ENCODE measurements around the gene PCCB.
"Not testable (repeated sequence)": the region's sequence is repeated elsewhere in the genome, so short reads cannot be mapped to it uniquely, and the experiment has no call there.

Gene PCCB

GRCh38 chr3:136262559-136262958, 12.4 kb downstream of the PCCB start:
- DNase-seq (ENCODE audit: low read depth, low spot score): no peak

- DNase-seq (ENCODE audit: low read depth, low spot score): no peak
Measured at GRCh38 chr3:136263251-136263650, 13.1 kb downstream of the PCCB start.

GRCh38 chr3:136266468-136267125, 16.5 kb downstream of the PCCB start:
- DNase-seq (ENCODE audit: low read depth, low spot score): not testable (repeated sequence)

- DNase-seq (ENCODE audit: low read depth, low spot score): no peak
Measured at GRCh38 chr3:136267235-136267634, 17.1 kb downstream of the PCCB start.

GRCh38 chr3:136270179-136270578, 20.0 kb downstream of the PCCB start:
- no peak for DNase-seq (ENCODE audit: low read depth, low spot score)

- DNase-seq (ENCODE audit: low read depth, low spot score): not testable (repeated sequence)
Measured at GRCh38 chr3:136271626-136272025, 21.5 kb downstream of the PCCB start.

GRCh38 chr3:136276049-136276755, 26.1 kb downstream of the PCCB start:
- peak; percentile 14 for DNase-seq (ENCODE audit: low read depth, low spot score)

- DNase-seq (ENCODE audit: low read depth, low spot score): no peak
Measured at GRCh38 chr3:136277115-136277514, 27.0 kb downstream of the PCCB start.

- peak; percentile 92 for DNase-seq (ENCODE audit: low read depth, low spot score)
Measured at GRCh38 chr3:136277634-136278033, 27.5 kb downstream of the PCCB start.

GRCh38 chr3:136279092-136279491, 29.0 kb downstream of the PCCB start:
- DNase-seq (ENCODE audit: low read depth, low spot score): no peak

GRCh38 chr3:136280961-136281360, 30.8 kb downstream of the PCCB start:
- no peak for DNase-seq (ENCODE audit: low read depth, low spot score)

GRCh38 chr3:136281966-136282520, 31.9 kb downstream of the PCCB start:
- no peak for DNase-seq (ENCODE audit: low read depth, low spot score)

- DNase-seq (ENCODE audit: low read depth, low spot score): no peak
Measured at GRCh38 chr3:136283627-136284026, 33.5 kb downstream of the PCCB start.

GRCh38 chr3:136291302-136291701, 41.2 kb downstream of the PCCB start:
- no peak for DNase-seq (ENCODE audit: low read depth, low spot score)

GRCh38 chr3:136292500-136292899, 42.4 kb downstream of the PCCB start:
- no peak for DNase-seq (ENCODE audit: low read depth, low spot score)

- DNase-seq (ENCODE audit: low read depth, low spot score): no peak
Measured at GRCh38 chr3:136293279-136293678, 43.1 kb downstream of the PCCB start.

- no peak for DNase-seq (ENCODE audit: low read depth, low spot score)
Measured at GRCh38 chr3:136294176-136294575, 44.0 kb downstream of the PCCB start.

- DNase-seq (ENCODE audit: low read depth, low spot score): peak; percentile 6
Measured at GRCh38 chr3:136296960-136297359, 46.8 kb downstream of the PCCB start.

- no peak for DNase-seq (ENCODE audit: low read depth, low spot score)
Measured at GRCh38 chr3:136297826-136298225, 47.7 kb downstream of the PCCB start.

GRCh38 chr3:136300444-136300843, 50.3 kb downstream of the PCCB start:
- no peak for DNase-seq (ENCODE audit: low read depth, low spot score)

- DNase-seq (ENCODE audit: low read depth, low spot score): peak; percentile 4
Measured at GRCh38 chr3:136305879-136306278, 55.7 kb downstream of the PCCB start.

GRCh38 chr3:136311261-136311660, 61.1 kb downstream of the PCCB start:
- DNase-seq (ENCODE audit: low read depth, low spot score): no peak

- no peak for DNase-seq (ENCODE audit: low read depth, low spot score)
Measured at GRCh38 chr3:136311968-136312367, 61.8 kb downstream of the PCCB start.
